ENCODE measurements around the gene CYP2C19.
"Not testable (repeated sequence)": the region's sequence is repeated elsewhere in the genome, so short reads cannot be mapped to it uniquely, and the experiment has no call there.

Gene CYP2C19

DNA sequence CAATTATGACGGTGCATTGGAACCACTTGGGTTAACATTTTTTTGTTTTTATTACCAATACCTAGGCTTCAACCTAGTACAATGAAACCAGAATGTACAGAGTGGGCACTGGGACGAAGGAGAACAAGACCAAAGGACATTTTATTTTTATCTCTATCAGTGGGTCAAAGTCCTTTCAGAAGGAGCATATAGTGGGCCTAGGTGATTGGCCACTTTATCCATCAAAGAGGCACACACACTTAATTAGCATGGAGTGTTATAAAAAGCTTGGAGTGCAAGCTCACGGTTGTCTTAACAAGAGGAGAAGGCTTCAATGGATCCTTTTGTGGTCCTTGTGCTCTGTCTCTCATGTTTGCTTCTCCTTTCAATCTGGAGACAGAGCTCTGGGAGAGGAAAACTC, at the start of gene CYP2C19:
Gene CYP2C19, plus strand, starts transcription at position 289 of the 400 bp plus-strand sequence. Its CDS starts 25 bp downstream, at position 314.
- DNase-seq (ENCODE audit: low read depth in 3 of 3): no peak

- no peak for DNase-seq (ENCODE audit: low read depth in 3 of 3)
Measured at GRCh38 chr10:94725871-94726270, 36.6 kb upstream of the CYP2C19 start.

- no peak for DNase-seq (ENCODE audit: low read depth in 3 of 3)
Measured at GRCh38 chr10:94735197-94735596, 27.3 kb upstream of the CYP2C19 start.

DNA sequence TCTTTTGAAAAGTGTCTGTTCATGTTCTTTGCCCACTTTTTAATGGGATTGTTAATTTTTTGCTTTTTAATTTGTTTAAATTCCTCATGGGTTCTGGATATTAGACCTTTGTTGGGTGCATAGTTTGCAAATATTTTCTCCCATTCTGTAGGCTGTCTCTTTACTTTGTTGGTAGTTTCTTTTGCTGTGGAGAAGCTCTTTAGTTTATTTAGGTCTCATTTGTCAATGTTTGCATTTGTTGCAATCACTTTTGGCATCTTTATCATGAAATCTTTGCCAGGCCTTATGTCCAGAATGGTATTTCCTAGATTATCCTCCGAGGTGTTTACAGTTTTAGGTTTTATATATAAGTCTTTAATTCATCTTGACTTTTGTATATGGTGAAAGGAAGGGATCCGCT, 23.9 kb upstream of the CYP2C19 start:
- no peak for DNase-seq (ENCODE audit: low read depth in 3 of 3)

GRCh38 chr10:94747137-94747536, 15.3 kb upstream of the CYP2C19 start:
- no peak for DNase-seq (ENCODE audit: low read depth in 3 of 3)

DNA sequence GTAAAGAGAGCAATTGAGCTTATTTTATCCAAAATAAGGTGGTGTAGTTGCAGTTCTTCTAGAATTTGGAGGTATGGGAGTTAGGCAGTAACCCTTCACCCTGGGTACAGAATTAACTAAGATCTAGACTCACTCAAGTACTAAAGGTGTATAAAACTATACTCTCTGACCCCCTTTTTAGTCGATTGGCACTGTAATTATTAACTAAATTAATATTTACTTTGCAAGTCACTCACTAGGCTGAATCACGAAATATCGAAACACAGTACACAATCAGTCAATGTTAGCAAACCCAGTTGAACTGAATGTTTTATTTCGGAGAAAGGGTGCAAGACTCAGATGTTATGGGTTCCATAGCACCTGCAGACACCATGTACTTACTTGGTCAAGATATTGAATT, 14.6 kb upstream of the CYP2C19 start:
- no peak for DNase-seq (ENCODE audit: low read depth in 3 of 3)

GRCh38 chr10:94757916-94758315, 4.6 kb upstream of the CYP2C19 start:
- DNase-seq (ENCODE audit: low read depth in 3 of 3): no peak

DNA sequence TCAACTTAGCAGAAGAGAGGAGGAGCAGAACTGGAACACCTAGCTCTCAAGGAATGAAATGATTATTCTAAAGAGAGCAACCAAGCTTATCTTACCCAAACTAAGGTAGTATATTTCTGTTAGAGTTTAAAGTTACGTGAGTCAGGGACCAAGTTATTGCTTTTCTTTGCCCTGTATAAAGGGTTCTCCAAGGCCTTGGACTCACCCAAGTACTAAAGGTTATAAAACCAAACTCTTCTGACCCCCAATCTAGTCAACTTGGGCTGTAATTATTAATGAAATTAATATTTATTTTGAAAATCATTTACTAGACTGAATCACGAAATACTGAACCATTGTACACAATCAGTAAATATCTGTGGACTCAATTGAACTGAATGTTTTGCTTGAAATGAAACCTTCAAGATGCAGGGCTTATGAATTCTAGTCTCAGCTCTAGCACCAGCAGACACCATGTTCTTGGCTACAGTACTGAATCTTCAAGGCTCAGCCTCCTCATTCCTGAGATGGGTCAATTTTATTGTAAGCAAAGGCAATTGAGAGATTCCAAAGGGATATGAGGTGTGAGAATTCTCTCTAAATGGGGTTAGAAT, 1.8 kb upstream of the CYP2C19 start:
- no peak for DNase-seq (ENCODE audit: low read depth in 3 of 3)

DNA sequence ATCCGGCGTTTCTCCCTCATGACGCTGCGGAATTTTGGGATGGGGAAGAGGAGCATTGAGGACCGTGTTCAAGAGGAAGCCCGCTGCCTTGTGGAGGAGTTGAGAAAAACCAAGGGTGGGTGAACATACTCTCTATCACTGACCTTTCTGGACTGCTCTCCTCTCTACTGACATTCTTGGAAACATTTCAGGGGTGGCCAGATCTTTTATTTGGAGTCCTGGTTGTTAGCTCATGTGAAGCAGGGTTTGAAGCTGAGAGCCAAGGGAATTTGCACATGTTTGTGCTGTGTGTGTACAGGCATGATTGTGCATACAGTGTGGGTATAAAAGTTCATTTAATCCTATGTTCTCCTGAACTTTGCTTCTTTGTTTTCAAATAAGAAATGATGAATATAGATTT, 12.9 kb downstream of the CYP2C19 start:
- not testable (repeated sequence) for DNase-seq (ENCODE audit: low read depth in 3 of 3)

- no peak for DNase-seq (ENCODE audit: low read depth in 3 of 3)
Measured at GRCh38 chr10:94777886-94778458, 15.5 kb downstream of the CYP2C19 start.

GRCh38 chr10:94780844-94781243, 18.4 kb downstream of the CYP2C19 start:
- no peak for DNase-seq (ENCODE audit: low read depth in 3 of 3)

DNA sequence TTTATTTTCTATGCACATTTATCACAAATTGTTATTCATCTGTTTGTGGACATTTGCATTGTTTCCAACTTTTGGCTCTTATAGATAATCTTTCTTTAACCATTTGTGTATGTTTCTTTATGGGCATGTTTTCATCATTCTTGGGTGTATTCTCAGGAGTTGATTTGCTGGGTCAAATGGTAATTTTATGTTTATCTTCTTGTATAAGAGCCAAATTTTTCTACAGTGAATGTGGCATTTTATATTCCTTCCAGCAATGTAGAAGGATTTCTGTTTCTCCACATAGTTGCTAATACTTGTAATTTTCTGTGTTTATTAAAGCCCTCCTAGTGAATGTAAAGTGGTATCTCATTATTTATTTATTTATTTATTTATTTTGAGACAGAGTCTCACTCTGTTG, 21.8 kb downstream of the CYP2C19 start:
- no peak for DNase-seq (ENCODE audit: low read depth in 3 of 3)

- no peak for DNase-seq (ENCODE audit: low read depth in 3 of 3)
Measured at GRCh38 chr10:94785211-94785610, 22.7 kb downstream of the CYP2C19 start.

- not testable (repeated sequence) for DNase-seq (ENCODE audit: low read depth in 3 of 3)
Measured at GRCh38 chr10:94800551-94800950, 38.1 kb downstream of the CYP2C19 start.

DNA sequence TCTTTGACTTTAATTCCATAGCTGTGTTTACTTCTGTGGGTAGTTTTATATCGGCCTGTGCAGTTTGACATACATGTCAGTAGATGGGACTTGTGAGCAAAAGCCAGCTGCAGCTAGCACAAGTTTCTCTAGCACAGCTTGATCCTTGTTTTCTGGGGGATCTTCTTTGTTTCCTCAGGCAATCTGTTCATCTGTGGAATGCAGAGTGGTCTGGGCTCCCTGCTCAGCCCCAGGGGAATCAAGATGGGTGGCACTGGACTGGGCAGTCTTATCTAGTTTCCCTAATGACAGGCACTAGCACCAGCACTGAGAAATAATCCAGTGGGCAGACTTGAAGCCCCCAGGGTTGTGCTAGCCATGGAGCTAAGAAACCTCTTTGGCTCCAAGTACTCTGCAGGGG, 40.8 kb downstream of the CYP2C19 start:
- DNase-seq (ENCODE audit: low read depth in 3 of 3): no peak

DNA sequence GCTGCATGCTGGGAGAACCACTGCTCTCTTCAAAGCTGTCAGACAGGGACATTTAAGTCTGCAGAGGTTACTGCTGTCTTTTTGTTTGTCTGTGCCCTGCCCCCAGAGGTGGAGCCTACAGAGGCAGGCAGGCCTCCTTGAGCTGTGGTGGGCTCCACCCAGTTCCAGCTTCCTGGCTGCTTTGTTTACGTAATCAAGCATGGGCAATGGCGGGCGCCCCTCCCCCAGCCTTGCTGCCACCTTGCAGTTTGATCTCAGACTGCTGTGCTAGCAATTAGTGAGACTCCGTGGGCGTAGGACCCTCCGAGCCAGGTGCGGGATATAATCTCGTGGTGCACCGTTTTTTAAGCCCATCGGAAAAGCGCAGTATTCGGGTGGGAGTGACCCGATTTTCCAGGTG, 67.5 kb downstream of the CYP2C19 start:
- not testable (repeated sequence) for DNase-seq (ENCODE audit: low read depth in 3 of 3)

DNA sequence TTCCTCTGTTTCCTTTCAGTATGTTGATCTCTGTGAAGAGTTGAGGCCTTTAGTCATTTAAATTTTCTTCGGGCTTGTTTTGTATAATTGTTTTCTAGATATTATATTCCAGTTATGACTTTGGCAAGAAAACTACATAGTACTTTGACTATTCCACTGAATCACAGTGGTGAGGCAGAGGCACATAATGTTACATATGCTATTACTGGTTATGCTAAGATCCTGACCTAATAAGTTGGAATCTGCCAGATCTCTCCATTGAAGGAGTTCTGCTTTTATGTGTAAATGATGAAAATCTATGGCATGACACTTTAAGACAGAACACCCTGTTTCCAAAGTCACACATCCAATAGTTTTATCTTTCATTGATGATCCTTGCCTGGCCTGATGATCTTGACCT, 83.7 kb downstream of the CYP2C19 start:
- DNase-seq (ENCODE audit: low read depth in 3 of 3): no peak

DNA sequence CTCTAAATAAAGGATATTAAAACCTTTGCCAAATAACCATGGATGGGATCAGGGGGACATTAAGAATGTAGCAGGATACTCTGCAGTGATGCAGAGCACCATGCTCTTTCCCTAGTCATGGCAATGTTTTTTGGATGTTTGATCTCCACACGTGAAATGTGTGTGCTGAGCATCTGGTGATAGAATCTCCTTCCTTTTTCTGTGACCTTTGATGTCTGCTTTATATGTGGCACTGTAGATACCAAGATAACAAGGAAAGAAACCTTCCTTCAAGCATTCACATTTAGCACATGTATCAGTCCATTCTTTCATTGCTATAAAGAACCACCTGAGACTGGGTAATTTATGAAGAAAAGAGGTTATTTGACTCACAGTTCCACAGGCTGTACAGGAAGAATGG, 88.3 kb downstream of the CYP2C19 start:
- no peak for DNase-seq (ENCODE audit: low read depth in 3 of 3)

- DNase-seq (ENCODE audit: low read depth in 3 of 3): no peak
Measured at GRCh38 chr10:94851263-94851662, 88.8 kb downstream of the CYP2C19 start.

GRCh38 chr10:94852438-94852837, 90.0 kb downstream of the CYP2C19 start:
- no peak for DNase-seq (ENCODE audit: low read depth in 3 of 3)

- DNase-seq (ENCODE audit: low read depth in 3 of 3): no peak
Measured at GRCh38 chr10:94853065-94853464, 90.6 kb downstream of the CYP2C19 start.

DNA sequence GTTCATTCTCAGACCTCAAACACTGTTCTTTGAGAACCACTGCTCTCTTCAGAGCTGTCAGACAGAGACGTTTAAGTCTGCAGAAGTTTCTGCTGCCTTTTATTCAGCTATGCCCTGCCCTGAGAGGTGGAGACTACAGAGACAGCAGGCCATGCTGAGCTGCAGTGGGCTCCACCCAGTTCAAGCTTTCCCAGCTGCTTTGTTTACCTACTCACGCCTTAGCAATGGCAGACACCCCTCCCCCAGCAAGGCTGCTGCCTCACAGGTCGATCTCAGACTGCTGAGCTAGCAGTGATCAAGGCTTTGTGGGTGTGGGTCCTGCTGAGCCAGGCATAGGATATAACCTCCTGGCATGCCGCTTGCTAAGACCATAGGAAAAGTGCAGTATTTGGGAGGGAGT, 95.5 kb downstream of the CYP2C19 start:
- DNase-seq (ENCODE audit: low read depth in 3 of 3): no peak

GRCh38 chr10:94859086-94859485, 96.6 kb downstream of the CYP2C19 start:
- DNase-seq (ENCODE audit: low read depth in 3 of 3): no peak

DNA sequence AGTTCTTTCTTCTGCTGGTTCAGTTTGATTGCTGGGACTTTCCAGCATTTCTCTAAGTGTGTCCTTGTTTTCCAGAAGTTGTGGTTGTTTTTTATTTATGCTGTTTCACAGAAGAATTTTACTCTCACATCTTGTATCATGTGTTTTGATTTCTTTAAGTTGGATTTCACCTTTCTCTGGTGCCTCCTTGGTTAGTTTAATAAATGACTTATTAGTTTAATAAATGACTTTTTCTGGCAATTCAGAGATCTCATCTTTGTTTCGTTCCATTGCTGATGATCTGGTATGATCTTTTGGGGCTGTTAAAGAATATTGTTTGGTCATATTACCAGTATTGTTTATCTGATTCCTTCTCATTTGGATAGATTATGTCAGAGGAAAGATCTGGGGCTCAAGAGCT, 116.2 kb downstream of the CYP2C19 start:
- no peak for DNase-seq (ENCODE audit: low read depth in 3 of 3)

Measured in stimulated activated CD4-positive, alpha-beta T cell treated with anti-CD3 and anti-CD28 coated beads, TNF-alpha, amount 100 ng/mL, for 4 hours (primary cell).